ENCODE results near the gene UCP3.
A peak's percentile ranks its signal among the peaks of the same experiment; 100 is the strongest.
"Not testable (repeated sequence)": the region's sequence is repeated elsewhere in the genome, so short reads cannot be mapped to it uniquely, and the experiment has no call there.

Gene UCP3

GRCh38 chr11:73999581-74000306 lies 9.1 kb downstream of the UCP3 start:
- no peak for DNase-seq

DNA sequence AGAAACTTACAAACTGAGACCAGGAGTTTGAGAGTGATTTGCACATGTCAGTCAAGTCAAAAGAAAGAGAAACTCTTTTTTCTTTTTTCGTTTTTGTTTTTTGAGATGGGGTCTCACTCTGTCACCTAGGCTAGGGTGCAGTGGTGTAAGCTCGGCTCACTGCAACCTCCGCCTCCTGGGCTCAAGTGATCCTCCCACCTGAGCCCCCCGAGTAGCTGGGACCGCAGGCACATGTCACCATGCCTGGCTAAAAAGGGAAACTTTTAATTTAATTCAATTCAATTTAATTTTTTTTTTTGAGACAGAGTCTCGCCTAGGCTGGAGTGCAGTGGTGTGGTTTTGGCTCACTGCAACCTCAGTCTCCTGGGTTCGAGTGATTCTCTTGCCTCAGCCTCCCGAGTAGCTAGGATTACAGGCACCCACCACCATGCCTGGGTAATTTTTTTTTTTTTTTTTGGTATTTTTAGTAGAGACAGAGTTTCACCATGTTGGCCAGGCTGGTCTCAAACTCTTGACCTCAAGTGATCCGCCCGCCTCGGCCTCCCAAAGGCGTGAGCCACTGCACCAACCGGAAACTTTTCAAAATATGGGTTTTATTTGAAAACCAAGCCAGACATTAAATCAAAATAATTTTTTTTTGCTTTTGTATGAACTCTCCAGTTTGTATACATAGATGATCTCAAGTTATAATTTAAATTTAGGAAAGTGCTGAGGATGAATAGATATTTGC lies 9.9 kb downstream of the UCP3 start:
- no peak for DNase-seq

DNA sequence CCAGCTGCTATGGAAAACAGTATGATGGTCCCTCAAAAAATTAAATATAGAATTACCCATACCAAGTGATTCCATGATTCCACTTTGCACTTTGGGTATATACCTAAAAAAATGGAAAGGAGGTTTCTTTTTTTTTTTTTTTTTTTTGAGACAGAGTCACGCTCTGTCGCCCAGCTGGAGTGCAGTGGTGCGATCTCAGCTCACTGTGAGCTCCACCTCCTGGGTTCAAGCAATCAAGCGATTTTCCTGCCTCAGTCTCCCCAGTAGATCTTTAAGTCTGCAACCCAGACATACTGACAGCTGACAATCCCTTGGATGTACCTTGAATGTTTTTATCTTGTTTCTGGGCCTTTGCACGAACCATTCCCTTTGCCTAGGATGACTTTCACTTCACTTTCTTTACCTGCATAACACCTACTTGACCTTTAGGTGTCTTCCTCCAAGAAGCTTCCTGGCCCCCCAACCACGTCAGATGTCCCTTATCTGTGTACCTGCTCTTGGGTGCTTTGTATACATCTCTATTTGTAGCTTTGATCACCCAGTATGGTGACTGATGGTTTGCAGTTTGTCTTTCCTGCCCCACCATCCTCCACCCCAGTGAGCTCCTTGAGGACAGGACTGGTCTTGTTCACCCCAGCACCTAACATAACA lies 11.6 kb downstream of the UCP3 start:
- DNase-seq = no peak

DNA sequence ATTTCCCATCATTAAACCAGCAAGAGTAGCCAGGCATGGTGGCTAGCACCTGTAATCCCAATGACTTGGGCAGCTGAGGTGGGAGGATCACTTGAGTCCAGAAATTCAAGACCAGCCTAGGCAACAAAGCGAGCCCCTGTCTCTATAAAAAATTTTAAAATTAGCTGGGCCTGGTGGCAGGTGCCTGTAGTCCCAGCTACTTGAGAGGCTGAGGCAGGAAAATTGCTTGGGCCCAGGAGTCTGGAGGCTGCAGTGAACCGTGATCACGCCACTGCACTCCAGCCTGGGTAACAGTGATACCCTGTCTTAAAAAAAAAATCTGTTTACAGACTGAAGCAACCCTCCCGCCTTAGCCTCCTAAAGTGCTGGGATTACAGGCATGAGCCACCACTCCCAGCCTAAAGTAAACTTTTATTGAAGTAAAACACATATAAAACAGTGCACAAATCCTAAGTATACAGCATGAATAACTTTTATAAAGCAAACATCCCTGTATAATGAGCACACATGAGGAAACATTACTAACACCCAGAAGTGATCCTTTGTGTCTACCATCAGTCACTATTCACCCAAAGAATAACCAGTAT lies 12.6 kb downstream of the UCP3 start:
- no peak for DNase-seq

DNA sequence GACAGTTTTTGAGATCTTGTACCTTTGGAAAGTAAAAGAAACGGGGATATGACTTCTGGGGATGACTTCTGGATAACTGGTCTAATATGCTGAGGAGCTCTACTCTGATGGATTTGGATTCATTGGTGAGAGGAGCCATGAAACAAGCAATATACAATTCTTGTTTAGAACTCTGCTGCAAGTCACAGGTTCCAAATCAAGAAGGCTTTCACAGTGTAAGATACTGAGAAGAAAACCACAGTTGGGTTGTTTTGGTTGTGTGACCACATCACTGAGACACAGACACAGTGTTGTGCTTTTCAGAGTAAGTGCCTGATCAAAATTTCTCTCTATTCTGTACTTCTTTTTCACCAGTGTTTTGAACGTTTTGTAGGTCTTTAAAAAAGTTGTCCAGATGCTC lies 13.2 kb downstream of the UCP3 start:
- DNase-seq = no peak

GRCh38 chr11:73995247-73995646 lies 13.6 kb downstream of the UCP3 start:
- no peak for DNase-seq

DNA sequence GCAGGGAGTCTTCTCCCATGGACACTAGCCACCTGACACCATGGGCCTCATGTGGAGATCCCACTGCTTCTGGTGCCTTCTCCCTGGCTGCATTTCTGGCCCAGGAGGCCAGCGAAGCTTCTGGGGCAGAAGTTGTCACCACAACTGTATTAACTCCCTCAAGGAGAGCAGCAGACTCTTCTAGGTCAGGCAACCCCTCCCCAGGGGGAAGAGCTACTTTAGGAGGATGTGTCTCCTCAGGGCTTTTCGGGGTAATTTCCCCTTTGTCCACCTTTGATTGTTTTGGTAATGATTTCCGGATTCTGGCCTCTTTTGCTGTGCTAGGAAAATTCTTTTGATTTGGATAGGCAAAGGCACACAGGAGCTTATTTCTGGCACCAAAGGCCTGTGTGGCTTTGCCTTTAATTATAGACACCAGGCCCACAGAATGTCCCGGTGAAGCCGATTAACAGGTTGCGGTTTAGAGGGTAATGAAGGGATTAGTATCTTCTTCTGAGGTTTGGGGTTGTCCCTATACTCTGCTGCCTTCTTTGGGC lies 17.3 kb downstream of the UCP3 start:
- no peak for DNase-seq

GRCh38 chr11:73990730-73991129 lies 18.2 kb downstream of the UCP3 start:
- no peak for DNase-seq

DNA sequence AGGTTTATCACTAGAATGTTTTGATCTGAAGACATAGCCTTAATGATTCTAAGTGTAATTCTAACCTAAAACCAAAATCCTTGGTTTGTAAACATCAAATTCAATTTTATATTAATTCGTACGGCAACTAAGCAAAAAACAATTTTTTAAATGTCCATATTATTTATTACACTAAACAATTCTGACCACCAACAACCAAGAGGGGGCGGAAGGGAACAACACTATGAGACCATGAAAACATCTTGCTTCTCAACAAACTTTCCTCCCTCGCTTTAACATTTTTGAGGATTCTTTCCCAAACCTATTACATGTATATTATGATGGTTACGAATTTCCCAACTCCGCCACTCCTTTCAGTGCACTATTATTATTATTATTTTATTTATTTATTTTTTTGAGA lies 19.7 kb downstream of the UCP3 start:
- no peak for DNase-seq

GRCh38 chr11:73988227-73988626 lies 20.7 kb downstream of the UCP3 start:
- no peak for DNase-seq

DNA sequence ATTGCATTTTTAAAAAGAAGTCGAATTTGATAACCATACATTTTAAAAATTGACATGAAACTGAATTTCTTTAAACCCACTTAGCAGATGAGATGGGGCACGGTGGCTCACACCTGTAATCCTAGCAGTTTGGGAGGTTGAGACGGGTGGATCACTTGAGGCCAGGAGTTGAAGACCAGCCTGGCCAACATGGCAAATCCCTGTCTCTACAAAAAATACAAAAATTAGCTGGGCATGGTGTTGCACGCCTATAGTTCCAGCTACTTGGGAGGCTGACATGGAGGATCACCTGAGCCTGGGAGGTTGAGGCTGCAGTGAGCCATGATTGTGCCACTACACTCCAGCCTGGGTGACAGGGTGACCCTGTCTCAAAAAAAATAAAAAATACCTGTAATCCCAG lies 23.2 kb downstream of the UCP3 start:
- not testable (repeated sequence) for DNase-seq

GRCh38 chr11:73983741-73984538 lies 24.9 kb downstream of the UCP3 start:
- no peak for DNase-seq

DNA sequence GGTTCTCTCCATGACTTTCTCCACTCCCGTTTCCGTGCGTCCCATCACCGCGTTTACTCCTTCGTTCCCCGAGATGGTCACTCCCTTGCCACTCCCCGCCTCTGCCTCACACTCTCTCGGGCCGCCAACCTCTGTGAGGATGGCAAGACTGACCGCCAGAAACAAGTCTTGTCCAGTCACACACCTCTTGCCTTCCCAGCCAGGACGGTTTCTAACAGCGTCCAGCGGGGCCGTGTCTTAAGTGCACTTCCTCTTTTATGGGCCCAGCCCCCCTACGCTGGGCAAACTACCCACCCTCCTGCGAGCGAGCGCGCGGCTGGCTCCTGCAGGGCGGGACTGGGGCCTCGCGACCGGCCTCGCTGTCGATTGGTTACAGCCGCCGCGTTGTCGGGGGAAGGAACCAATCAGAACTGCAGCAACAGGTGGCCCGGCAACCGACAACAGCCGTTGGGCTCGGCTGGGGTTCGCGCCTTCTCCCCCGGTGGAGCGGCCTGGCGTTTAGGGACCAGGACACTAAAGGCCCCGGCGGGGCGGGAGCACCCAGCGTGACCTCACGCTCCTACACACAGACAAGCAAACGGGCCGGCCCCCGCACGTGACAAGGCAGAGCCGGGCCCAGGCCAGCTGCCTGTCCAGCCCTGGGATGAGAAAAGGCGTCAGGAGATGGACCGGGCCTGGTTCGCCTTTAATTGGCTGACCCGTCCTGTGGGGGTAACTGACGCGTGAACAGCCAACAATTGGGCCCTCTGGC lies 25.7 kb downstream of the UCP3 start:
- peak; percentile 85 for DNase-seq

DNA sequence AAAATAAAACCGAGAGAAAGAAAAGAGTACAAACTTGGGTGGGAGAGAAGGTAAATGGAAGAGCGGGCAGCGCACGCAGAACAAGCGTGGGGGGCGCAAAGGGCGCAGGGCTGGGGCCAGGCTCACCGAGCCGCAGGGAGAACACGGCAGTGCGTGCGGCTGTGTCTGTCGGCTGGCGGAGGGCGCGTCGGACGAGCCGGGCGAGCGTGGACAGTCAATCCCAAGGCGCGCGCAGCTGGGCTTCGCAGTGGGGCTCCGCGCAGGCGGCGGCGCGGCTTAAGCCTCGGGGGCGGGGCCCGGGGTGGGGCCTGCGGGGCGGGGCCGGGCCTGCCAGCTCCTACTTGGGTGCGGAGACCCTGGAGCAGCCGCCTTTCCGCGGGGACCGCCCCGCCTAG lies 26.3 kb downstream of the UCP3 start, which contains the start of gene UCP2:
TSS of gene UCP2 (minus strand) at position 249 of the 395 bp plus-strand sequence. CDS start 4,465 bp downstream, outside the sequence.
- DNase-seq = peak; percentile 85

DNA sequence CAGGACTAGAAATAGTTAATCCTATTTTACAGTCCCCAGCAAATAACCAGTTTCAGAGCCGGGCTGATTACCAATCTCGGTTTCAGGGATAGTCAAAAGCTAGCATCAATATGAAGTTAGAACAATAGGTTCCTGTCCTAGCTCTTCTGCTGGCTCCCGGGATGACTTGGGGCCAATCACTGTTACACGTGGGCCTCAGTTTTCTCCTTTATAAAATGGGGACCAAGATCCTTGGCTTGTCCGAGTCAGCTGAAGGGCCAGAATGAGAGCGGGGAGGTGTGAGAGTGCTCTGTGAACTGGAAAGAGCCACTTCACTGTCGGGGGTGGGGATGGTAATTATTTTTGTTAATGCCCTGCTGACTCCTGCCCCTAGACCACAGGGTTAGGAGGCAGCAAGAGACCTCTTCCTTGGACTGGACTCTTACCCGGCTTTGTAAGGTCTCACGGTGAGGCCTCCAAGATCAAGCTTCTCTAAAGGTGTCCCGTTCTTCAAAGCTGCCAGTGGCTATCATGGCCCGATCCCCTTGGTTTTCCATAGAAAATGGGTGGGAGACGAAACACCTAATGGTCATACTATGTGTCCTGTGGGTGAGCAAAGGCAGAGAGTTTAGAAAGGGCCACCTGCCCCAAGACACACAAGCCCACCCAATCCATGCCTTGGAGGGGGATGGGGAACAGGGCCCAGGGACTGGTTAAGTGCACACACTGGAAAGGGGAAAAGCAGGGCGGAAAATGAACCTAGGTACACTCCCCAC lies 27.7 kb downstream of the UCP3 start:
- no peak for DNase-seq

DNA sequence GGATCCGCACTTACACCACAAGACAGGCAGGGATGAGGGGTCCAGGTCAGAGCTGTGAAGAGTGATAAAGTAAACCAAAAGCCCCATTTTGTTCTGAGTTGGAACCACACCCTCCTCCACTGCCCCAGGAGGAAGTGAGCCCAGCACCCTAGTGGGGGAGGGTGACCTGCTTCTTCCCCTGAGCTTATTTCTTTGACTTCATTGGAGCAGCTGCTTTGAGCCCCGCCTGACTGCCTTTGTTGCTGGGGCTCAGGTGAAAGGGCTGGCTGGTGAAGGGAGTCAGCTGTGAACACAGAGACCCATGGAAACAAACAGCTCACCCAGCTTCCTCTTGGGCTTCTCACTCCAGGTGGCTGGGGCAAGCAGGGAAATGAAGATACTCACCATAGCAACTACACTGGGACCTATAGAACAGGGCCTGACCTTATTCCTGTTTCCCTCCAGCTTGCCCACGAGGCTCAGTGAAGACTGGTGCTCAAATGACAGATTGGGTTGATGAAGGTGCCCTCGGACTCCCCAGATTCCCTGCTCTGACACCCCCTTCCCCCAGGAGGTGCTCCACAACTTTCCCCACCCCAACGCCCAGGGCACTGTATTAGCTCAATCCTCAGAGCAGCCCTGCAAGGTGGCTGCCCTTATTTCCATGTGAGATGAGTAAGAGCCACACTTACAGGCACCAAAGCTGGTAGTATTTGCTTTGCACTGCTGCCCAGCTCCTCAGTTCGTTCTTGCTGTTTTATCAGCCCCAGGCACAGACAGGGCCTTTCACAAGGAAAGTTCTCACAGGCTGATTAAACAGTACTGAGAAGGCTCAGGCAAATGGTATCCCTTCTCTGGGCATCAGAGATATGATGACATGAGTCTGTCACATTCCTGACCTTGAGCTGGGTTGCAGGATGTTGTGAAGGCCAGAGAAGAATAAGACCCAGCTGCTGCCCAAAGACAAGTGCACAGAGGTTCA lies 28.6 kb downstream of the UCP3 start:
- no peak for DNase-seq

GRCh38 chr11:73978576-73979086 lies 30.3 kb downstream of the UCP3 start:
- DNase-seq = no peak

DNA sequence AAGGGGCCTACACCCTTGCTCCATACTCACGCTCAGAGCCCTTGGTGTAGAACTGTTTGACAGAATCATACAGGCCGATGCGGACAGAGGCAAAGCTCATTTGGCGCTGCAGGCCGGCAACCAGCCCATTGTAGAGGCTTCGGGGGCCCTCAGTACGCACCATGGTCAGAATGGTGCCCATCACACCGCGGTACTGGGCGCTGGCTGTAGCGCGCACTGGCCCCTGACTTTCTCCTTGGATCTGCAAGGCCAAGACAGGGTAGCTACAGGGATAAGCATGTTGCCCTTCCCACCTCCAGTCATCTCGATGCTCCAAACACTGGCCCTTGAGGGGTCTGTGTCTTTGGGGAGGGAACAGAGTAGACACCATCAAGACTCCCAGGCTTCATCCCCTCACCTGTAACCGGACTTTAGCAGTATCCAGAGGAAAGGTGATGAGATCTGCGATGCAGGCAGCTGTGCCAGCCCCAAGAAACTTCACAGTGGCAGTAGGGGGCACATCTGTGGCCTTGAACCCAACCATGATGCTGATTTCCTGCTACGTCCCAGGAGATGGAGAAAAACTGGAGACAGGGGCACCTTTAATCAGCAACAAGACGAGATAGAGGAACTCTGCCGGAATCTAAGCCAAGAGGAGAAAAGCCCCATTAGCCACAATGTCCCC lies 30.9 kb downstream of the UCP3 start:
- no peak for DNase-seq
